Gastrocnemius medialis (tissue), 4 donors: ENCODE data around the gene PAX8. TPM values are rescaled to one million over a fixed set of nuclear protein-coding genes. Genes with fewer than 3 reads are reported as not detected.
A peak's percentile ranks its signal among the peaks of the same experiment; 100 is the strongest.

Experiments
- ATAC-seq, 2 donors: fragments of 150-250 bp; one replicate each; pipeline ENCODE4 v1.9.1; 2016
- DNase-seq, 2 donors: peaks; one replicate each; pipeline ENCODE4 v3.0.0-alpha.2; 2019
- H3K27ac ChIP-seq, 4 donors: fragments of 200-600 bp; sonication (generic); 1 replicate in 1 of 4; 2 replicates in 3 of 4; pipeline ENCODE4 v1.5.1; 2016 to 2018; ENCODE audit warnings: mild to moderate bottlenecking in 2 of 4, moderate library complexity in 1 of 4
- H3K27me3 ChIP-seq, 3 donors: fragments of 200-600 bp; sonication (generic) in 2 of 3; 1 replicate in 1 of 3; 2 replicates in 2 of 3; pipeline versions ENCODE4 v1.5.1 to v1.6.0; 2016 to 2019; ENCODE audit warnings: mild to moderate bottlenecking in 1 of 3, moderate library complexity in 1 of 3
- H3K36me3 ChIP-seq, 2 donors: fragments of 200-600 bp; sonication (generic) in 1 of 2; one replicate each; pipeline ENCODE4 v1.5.1; 2017 to 2018
- H3K4me1 ChIP-seq, 2 donors: fragments of 200-600 bp; sonication (generic) in 1 of 2; one replicate each; pipeline ENCODE4 v1.5.1; 2016 to 2017; ENCODE audit warnings: mild to moderate bottlenecking in 2 of 2
- H3K4me3 ChIP-seq, 4 donors: fragments of 200-600 bp; sonication (generic) in 3 of 4; 1 replicate in 1 of 4; 2 replicates in 3 of 4; pipeline ENCODE4 v1.5.1; 2016 to 2019; ENCODE audit warnings: mild to moderate bottlenecking in 2 of 4
- H3K9me3 ChIP-seq, 3 donors: fragments of 200-600 bp; sonication (generic) in 2 of 3; 1 replicate in 1 of 3; 2 replicates in 2 of 3; pipeline ENCODE4 v1.5.1; 2016 to 2019
- CTCF ChIP-seq, 5 experiments: fragments of 450-650 bp in 3 of 5; fragments of 200-600 bp in 2 of 5; sonication (generic) in 2 of 5; IDR thresholded peaks in 4 of 5; conservative IDR thresholded peaks in 1 of 5; 1 replicate in 4 of 5; 2 replicates in 1 of 5; pipeline ENCODE4 v1.5.1; 2016 to 2019; ENCODE audit warnings: antibody characterized with exemption in 5 of 5, mild to moderate bottlenecking in 3 of 5, moderate library complexity in 3 of 5
- POLR2A ChIP-seq, 2 donors: fragments of 450-650 bp; IDR thresholded peaks; one replicate each; pipeline ENCODE4 v1.6.1; 2017; ENCODE audit warnings: antibody characterized with exemption in 2 of 2, mild to moderate bottlenecking in 2 of 2, moderate library complexity in 2 of 2
- in situ Hi-C, 4 donors: fragments of 200-750 bp; cut with MboI; loops; one replicate each; pipeline versions ENCODE4 v1.15.0 to v1.8.0; 2017; ENCODE audit warnings: low sequenced_read_pairs in 4 of 4
- intact Hi-C: fragments of 100-400 bp; cut with DNase I; formaldehyde crosslinking; loops from one replicate; pipeline ENCODE4 v1.15.1; 2023; ENCODE audit warnings: low total_unique reads
- total RNA-seq, 4 donors: library from RNA; depleted of rRNA; stranded (reverse); fragments of >200 nt; gene quantifications; one replicate each; pipeline versions ENCODE4 v1.1.0 to v1.2.3, GENCODE V29; 2016

Gene PAX8
- total RNA-seq, 4 donors from 2014 or later = 0.27 to 8.7 (median 2.1) TPM

GRCh38 chr2:113257516-113258264 lies 21.0 kb downstream of the PAX8 start:
- DNase-seq = no peak
- intact Hi-C loops = loop anchor here (10.0 kb wide), 1 partner anchor 47 kb away; no protein-coding TSS in a partner anchor
- no peak for TF ChIP-seq CTCF (IDR thresholded peaks at IDR 0.05 in 4 of 5, conservative IDR thresholded peaks at IDR 0.05 in 1 of 5)
- no peak for TF ChIP-seq POLR2A (IDR thresholded peaks at IDR 0.05)
- H3K27ac ChIP-seq = peak overlapping the region in 2 of 4 donors; percentile 37 to 59
- H3K36me3 ChIP-seq = no peaks in the 10 kb centered on the region
- no peaks in the 10 kb centered on the region for H3K27me3 ChIP-seq
- H3K9me3 ChIP-seq = no peaks in the 10 kb centered on the region
- peaks cover 5 to 19% of the 10 kb centered on the region in 2 donors for H3K4me1 ChIP-seq
- ATAC-seq = peak in 1 of 2 donors; percentile 80
- no peak overlapping the region for H3K4me3 ChIP-seq
- in situ Hi-C loops = loop anchor here in 2 of 4 donors (10.0 to 25.0 kb wide), 2 partner anchors 105 to 117 kb away; no protein-coding TSS in a partner anchor

GRCh38 chr2:113255140-113256070 lies 23.3 kb downstream of the PAX8 start:
- no peaks in the 10 kb centered on the region for H3K27me3 ChIP-seq
- H3K36me3 ChIP-seq = no peaks in the 10 kb centered on the region
- H3K27ac ChIP-seq = no peak overlapping the region
- H3K4me1 ChIP-seq = peaks cover 5 to 19% of the 10 kb centered on the region in 2 donors
- H3K9me3 ChIP-seq = no peaks in the 10 kb centered on the region
- no peak for DNase-seq
- no peak overlapping the region for H3K4me3 ChIP-seq
- TF ChIP-seq POLR2A (IDR thresholded peaks at IDR 0.05) = no peak
- no peak for TF ChIP-seq CTCF (IDR thresholded peaks at IDR 0.05 in 4 of 5, conservative IDR thresholded peaks at IDR 0.05 in 1 of 5)
- no peak for ATAC-seq
- intact Hi-C loops (loop anchor here (10.0 kb wide), 1 partner anchor 49 kb away; no protein-coding TSS in a partner anchor), in situ Hi-C loops (loop anchor here in 2 of 4 donors (10.0 to 25.0 kb wide), 2 partner anchors 107 to 119 kb away; no protein-coding TSS in a partner anchor)

- Histone ChIP-seq H3K9me3 (no peaks in the 10 kb centered on the region), H3K4me1 (peaks cover 5 to 19% of the 10 kb centered on the region in 2 donors), H3K27ac (no peak overlapping the region), H3K36me3 (no peaks in the 10 kb centered on the region), H3K27me3 (no peaks in the 10 kb centered on the region), H3K4me3 (no peak overlapping the region)
- in situ Hi-C loops (loop anchor here in 2 of 4 donors (10.0 to 25.0 kb wide), 2 partner anchors 109 to 121 kb away; no protein-coding TSS in a partner anchor), intact Hi-C loops (loop anchor here (10.0 kb wide), 1 partner anchor 51 kb away; no protein-coding TSS in a partner anchor)
- ATAC-seq (peak in 1 of 2 donors; percentile 17), DNase-seq (peak in 1 of 2 donors; percentile 48)
- TF ChIP-seq POLR2A (IDR thresholded peaks at IDR 0.05) (no peak), CTCF (IDR thresholded peaks at IDR 0.05 in 4 of 5, conservative IDR thresholded peaks at IDR 0.05 in 1 of 5) (no peak)
Observed at GRCh38 chr2:113253453-113253852, 25.3 kb downstream of the PAX8 start.

- Histone ChIP-seq H3K9me3 (no peaks in the 10 kb centered on the region), H3K4me3 (no peak overlapping the region), H3K27ac (peak overlapping the region in 2 of 4 donors; percentile 1 to 20), H3K27me3 (no peaks in the 10 kb centered on the region), H3K4me1 (peaks cover 0 to 7% of the 10 kb centered on the region in 2 donors), H3K36me3 (no peaks in the 10 kb centered on the region)
- intact Hi-C loops = loop anchor here (10.0 kb wide), 1 partner anchor 53 kb away; no protein-coding TSS in a partner anchor
- no peak for TF ChIP-seq POLR2A (IDR thresholded peaks at IDR 0.05)
- no peak for TF ChIP-seq CTCF (IDR thresholded peaks at IDR 0.05 in 4 of 5, conservative IDR thresholded peaks at IDR 0.05 in 1 of 5)
- peak; percentile 39 to 44 for ATAC-seq
- in situ Hi-C loops = loop anchor here in 2 of 4 donors (10.0 to 25.0 kb wide), 2 partner anchors 110 to 123 kb away; no protein-coding TSS in a partner anchor
- DNase-seq = peak in 1 of 2 donors; percentile 47
Observed at GRCh38 chr2:113252047-113252590, 26.6 kb downstream of the PAX8 start.
